Measurements from ENCODE around the gene COA6.

DNA sequence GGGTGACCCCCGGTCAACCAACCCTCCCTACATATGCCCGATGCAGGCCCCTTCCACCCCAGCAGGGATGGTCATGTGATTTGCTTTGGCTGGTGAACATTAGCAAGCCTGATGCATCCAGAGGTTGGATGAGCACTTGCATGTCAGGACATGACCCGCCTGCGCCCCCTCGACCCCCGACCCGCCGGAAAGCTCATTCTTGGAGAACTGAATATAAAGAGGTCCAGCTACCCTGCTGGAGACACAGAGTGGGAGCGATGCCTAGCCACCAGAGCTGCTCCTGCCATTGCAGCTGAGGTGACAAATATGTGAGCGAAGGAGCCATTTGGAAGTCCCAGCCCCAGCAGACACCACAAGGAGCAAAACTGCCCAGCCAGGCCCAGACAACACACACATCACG lies 39.6 kb downstream of the COA6 start:
- TF ChIP-seq, protein P1, sequence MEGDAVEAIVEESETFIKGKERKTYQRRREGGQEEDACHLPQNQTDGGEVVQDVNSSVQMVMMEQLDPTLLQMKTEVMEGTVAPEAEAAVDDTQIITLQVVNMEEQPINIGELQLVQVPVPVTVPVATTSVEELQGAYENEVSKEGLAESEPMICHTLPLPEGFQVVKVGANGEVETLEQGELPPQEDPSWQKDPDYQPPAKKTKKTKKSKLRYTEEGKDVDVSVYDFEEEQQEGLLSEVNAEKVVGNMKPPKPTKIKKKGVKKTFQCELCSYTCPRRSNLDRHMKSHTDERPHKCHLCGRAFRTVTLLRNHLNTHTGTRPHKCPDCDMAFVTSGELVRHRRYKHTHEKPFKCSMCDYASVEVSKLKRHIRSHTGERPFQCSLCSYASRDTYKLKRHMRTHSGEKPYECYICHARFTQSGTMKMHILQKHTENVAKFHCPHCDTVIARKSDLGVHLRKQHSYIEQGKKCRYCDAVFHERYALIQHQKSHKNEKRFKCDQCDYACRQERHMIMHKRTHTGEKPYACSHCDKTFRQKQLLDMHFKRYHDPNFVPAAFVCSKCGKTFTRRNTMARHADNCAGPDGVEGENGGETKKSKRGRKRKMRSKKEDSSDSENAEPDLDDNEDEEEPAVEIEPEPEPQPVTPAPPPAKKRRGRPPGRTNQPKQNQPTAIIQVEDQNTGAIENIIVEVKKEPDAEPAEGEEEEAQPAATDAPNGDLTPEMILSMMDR (IDR thresholded peaks at IDR 0.05) = no peak
- TF ChIP-seq POLR2AphosphoS5 (IDR thresholded peaks at IDR 0.05) = no peak
- no peak for TF ChIP-seq POLR2A (IDR thresholded peaks at IDR 0.05; ENCODE audit: low read depth)

Data from esophagus muscularis mucosa (tissue), 3 donors.